Measurements from ENCODE around the gene PPT2.

GRCh38 chr6:32133786-32134185 lies 20.2 kb upstream of the PPT2 start:
- TF ChIP-seq CTCF (IDR thresholded peaks at IDR 0.05), result no peak
- TF ChIP-seq POLR2A (IDR thresholded peaks at IDR 0.05), result no peak

All from suprapubic skin (tissue), 3 donors.